ENCODE data around the gene MAN2B2.

GRCh38 chr4:6542951-6543350 lies 32.0 kb upstream of the MAN2B2 start:
- TF ChIP-seq CTCF (IDR thresholded peaks at IDR 0.05) (no peak), POLR2A (IDR thresholded peaks at IDR 0.05) (no peak), POLR2AphosphoS5 (IDR thresholded peaks at IDR 0.05) (no peak), EP300 (IDR thresholded peaks at IDR 0.05) (no peak)
